ENCODE data around the gene CEP85L. TPM values are rescaled to one million over a fixed set of nuclear protein-coding genes. Genes with fewer than 3 reads are reported as not detected.

CEP85L gene
- total RNA-seq, 1 donor from 2014 or later, result 3.3 TPM

DNA sequence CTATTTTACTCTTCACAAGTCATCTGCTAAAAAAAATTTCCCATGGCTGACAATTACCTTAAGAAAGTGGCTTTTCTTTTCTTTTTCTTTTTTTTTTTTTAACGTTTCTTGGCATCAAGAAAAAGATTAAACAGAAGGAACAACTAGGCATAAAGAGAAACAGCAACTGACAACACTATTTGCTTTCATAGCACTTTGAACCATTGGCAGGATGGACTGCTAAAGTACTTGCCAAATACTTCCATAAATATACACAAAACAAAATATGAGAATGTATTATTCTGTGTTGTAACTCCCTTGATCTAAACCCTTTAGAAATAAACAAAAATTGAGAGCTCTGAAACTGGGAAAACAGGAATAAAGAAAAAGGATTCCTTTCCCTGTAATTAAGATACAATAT, 123.3 kb downstream of the CEP85L start:
- H3K4me3 ChIP-seq (ENCODE audit: low read depth, low read length), result no peak overlapping the region
- TF ChIP-seq, protein P1, sequence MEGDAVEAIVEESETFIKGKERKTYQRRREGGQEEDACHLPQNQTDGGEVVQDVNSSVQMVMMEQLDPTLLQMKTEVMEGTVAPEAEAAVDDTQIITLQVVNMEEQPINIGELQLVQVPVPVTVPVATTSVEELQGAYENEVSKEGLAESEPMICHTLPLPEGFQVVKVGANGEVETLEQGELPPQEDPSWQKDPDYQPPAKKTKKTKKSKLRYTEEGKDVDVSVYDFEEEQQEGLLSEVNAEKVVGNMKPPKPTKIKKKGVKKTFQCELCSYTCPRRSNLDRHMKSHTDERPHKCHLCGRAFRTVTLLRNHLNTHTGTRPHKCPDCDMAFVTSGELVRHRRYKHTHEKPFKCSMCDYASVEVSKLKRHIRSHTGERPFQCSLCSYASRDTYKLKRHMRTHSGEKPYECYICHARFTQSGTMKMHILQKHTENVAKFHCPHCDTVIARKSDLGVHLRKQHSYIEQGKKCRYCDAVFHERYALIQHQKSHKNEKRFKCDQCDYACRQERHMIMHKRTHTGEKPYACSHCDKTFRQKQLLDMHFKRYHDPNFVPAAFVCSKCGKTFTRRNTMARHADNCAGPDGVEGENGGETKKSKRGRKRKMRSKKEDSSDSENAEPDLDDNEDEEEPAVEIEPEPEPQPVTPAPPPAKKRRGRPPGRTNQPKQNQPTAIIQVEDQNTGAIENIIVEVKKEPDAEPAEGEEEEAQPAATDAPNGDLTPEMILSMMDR (conservative IDR thresholded peaks at IDR 0.05; ENCODE audit: low read depth, low read length), result no peak
- no peak for DNase-seq (ENCODE audit: low read depth)

DNA sequence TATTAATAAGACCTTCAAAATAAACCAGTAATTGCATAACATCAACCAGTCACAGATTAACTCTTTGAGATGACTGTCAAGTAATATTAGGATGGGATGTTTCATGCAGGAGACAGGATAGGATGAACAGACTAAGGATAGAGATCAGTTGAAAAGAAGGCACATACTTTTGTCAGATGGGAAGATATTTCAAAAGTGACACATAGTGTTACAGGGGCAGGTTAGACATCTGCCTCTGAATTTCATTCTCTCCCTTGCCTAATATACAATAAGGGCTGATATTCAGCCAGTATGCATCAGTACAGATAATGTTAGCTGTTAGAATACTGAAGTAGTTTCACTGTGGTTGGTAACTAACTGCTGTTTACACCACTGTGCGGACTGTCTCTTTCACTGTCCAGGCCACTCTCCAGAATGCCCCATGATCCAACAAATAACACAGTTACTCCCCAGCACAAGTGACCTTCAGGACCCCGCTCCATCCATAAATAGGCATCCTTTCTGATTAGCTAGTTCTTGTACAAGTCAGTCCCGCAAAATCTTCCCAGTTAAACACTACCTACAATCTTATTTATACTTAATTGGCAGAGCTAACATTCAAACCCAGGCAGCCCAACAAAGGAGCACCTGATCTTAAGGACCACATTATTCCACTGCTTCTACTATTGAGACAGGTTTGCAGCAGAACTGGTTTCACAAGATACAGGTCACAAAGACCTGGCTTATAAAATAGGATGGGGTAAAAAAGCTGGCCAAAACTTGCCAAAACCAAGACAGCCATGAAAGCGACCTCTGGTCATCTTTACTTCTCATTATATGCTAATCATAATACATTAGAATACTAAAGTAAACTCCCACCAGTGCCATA, 125.2 kb downstream of the CEP85L start:
- TF ChIP-seq, protein P1 (conservative IDR thresholded peaks at IDR 0.05; ENCODE audit: low read depth, low read length), result no peak
- no peak overlapping the region for H3K4me3 ChIP-seq (ENCODE audit: low read depth, low read length)
- DNase-seq (ENCODE audit: low read depth), result no peak

DNA sequence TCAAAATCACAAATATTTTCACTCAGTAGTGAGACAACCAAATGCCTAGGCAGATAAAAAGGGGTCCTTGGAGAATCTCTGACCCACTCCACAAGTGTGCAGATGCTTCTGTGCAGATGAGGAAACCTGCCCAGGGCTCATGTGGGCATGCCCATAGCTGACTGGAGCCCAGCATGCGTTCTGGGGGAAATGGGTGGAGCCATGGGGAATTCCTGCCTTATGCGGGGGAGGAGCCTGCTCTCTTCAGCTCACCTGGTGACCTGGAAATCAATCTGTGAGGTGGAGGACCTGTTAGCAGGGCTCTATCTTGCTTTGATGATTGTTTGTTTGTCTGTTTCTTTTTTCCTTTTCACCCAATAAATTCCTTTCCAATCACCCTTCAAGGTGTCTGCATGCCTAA, 126.7 kb downstream of the CEP85L start:
- DNase-seq (ENCODE audit: low read depth), result no peak
- H3K4me3 ChIP-seq (ENCODE audit: low read depth, low read length), result no peak overlapping the region
- TF ChIP-seq, protein P1 (conservative IDR thresholded peaks at IDR 0.05; ENCODE audit: low read depth, low read length), result no peak

GRCh38 chr6:118523216-118523615, 128.2 kb downstream of the CEP85L start:
- no peak overlapping the region for H3K4me3 ChIP-seq (ENCODE audit: low read depth, low read length)
- TF ChIP-seq, protein P1 (conservative IDR thresholded peaks at IDR 0.05; ENCODE audit: low read depth, low read length), result no peak
- DNase-seq (ENCODE audit: low read depth), result no peak

- DNase-seq (ENCODE audit: low read depth), result no peak
- TF ChIP-seq, protein P1 (conservative IDR thresholded peaks at IDR 0.05; ENCODE audit: low read depth, low read length), result no peak
- H3K4me3 ChIP-seq (ENCODE audit: low read depth, low read length), result no peak overlapping the region
These were observed 129.0 kb downstream of the CEP85L start for GRCh38 chr6:118522422-118522821.

GRCh38 chr6:118514689-118515088, 136.7 kb downstream of the CEP85L start:
- no peak overlapping the region for H3K4me3 ChIP-seq (ENCODE audit: low read depth, low read length)
- TF ChIP-seq, protein P1 (conservative IDR thresholded peaks at IDR 0.05; ENCODE audit: low read depth, low read length), result no peak
- no peak for DNase-seq (ENCODE audit: low read depth)

Data from epithelial cell of proximal tubule (primary cell).